PC-3 (cell line): ENCODE data around the gene PDPK1. TPM values are rescaled to one million over a fixed set of nuclear protein-coding genes. Genes with fewer than 3 reads are reported as not detected.

ENCODE experiments used
- ATAC-seq: fragments of 200-7000 bp; cut with Tn5 transposase; 2 replicates; pipeline ENCODE4 v1.9.1; 2020; ENCODE audit warnings: mild to moderate bottlenecking, moderate library complexity
- BruUV-seq: library from RNA; stranded (reverse); fragments of 400-500 nt; replicated peaks from 2 replicates; lab custom pipeline; 2021; lab: Mats Ljungman, UMichigan
- CTCF ChIA-PET: fragments of 300-600 bp; sonication (Branson Sonifier 250); formaldehyde crosslinking; loops from one replicate; lab custom pipeline; 2022; ENCODE audit warnings: antibody characterized with exemption; lab: Charles Lee
- POLR2A ChIA-PET: fragments of 300-600 bp; sonication (Branson Sonifier 250); formaldehyde crosslinking; loops from one replicate; lab custom pipeline; 2022; ENCODE audit warnings: antibody characterized with exemption; ENCODE audit not compliant: unreplicated experiment; lab: Charles Lee
- DNase-seq: peaks from one replicate; pipeline ENCODE4 v3.0.0-alpha.2; 2015
- H2AFZ ChIP-seq: fragments of 300-600 bp; sonication (generic); 2 replicates; pipeline ENCODE4 v1.6.0; 2016; ENCODE audit warnings: antibody characterized with exemption, low read length
- H3F3A ChIP-seq: fragments of 300-600 bp; sonication (generic); one replicate; pipeline ENCODE4 v1.6.0; 2017; ENCODE audit warnings: antibody characterized with exemption, low read length, control low read depth, mild to moderate bottlenecking; ENCODE audit not compliant: unreplicated experiment
- H3K27ac ChIP-seq: fragments of 300-600 bp; sonication (generic); 2 replicates; pipeline ENCODE4 v1.5.1; 2016; ENCODE audit warnings: mild to moderate bottlenecking, low read length
- H3K27me3 ChIP-seq: fragments of 300-600 bp; sonication (generic); 2 replicates; pipeline ENCODE4 v1.6.1; 2016; ENCODE audit warnings: low read length, mixed read lengths
- H3K36me3 ChIP-seq: fragments of 300-600 bp; sonication (generic); 2 replicates; pipeline ENCODE4 v1.6.1; 2016; ENCODE audit warnings: low read depth, mixed run types, low read length, mixed read lengths
- H3K4me1 ChIP-seq: fragments of 300-600 bp; sonication (generic); 2 replicates; pipeline ENCODE4 v1.5.1; 2016; ENCODE audit warnings: low read length; ENCODE audit not compliant: insufficient read depth
- H3K4me2 ChIP-seq: fragments of 300-600 bp; sonication (generic); 2 replicates; pipeline ENCODE4 v1.6.0; 2016; ENCODE audit warnings: low read length
- H3K4me3 ChIP-seq: fragments of 300-600 bp; sonication (generic); 2 replicates; pipeline ENCODE4 v1.5.1; 2016; ENCODE audit warnings: mild to moderate bottlenecking, low read length, mixed read lengths
- H3K79me2 ChIP-seq: fragments of 300-600 bp; sonication (generic); 2 replicates; pipeline ENCODE4 v1.6.1; 2017; ENCODE audit warnings: low read length, mixed read lengths
- H3K9ac ChIP-seq: fragments of 300-600 bp; sonication (generic); 2 replicates; pipeline ENCODE4 v1.6.0; 2016; ENCODE audit warnings: mild to moderate bottlenecking, low read length
- H3K9me2 ChIP-seq: fragments of 300-600 bp; sonication (generic); replicated peaks from 2 replicates; pipeline ENCODE4 v1.6.1; 2016; ENCODE audit warnings: mixed run types, low read length, mixed read lengths
- H3K9me3 ChIP-seq: fragments of 300-600 bp; sonication (generic); 2 replicates; pipeline ENCODE4 v1.6.1; 2016; ENCODE audit warnings: low read length, mixed read lengths
- H4K20me1 ChIP-seq: fragments of 300-600 bp; sonication (generic); 2 replicates; pipeline ENCODE4 v1.6.1; 2016; ENCODE audit warnings: low read length, mixed read lengths
- CTCF ChIP-seq: fragments of 300-600 bp; sonication (generic); conservative IDR thresholded peaks from 2 replicates; pipeline ENCODE4 v1.5.1; 2017; ENCODE audit warnings: antibody characterized with exemption, low read depth, mild to moderate bottlenecking, low read length
- EZH2 ChIP-seq: fragments of 300-600 bp; sonication (generic); IDR thresholded peaks from one replicate; pipeline ENCODE4 v1.6.1; 2017; ENCODE audit warnings: antibody characterized with exemption, mild to moderate bottlenecking, low read length; ENCODE audit not compliant: unreplicated experiment
- EZH2phosphoT487 ChIP-seq: fragments of 300-600 bp; sonication (generic); IDR thresholded peaks from 2 replicates; pipeline ENCODE4 v1.6.1; 2018; ENCODE audit warnings: mild to moderate bottlenecking, antibody characterized with exemption, low read length, borderline replicate concordance
- intact Hi-C: fragments of 100-400 bp; cut with micrococcal nuclease; formaldehyde crosslinking; loops from 2 replicates; pipeline ENCODE4 v1.9.0; 2023
- total RNA-seq: library from RNA; depleted of rRNA; stranded (reverse); fragments of >200 nt; gene quantifications from 2 replicates; pipeline ENCODE4 v1.2.3, GENCODE V29; 2014

The PDPK1 gene
- total RNA-seq, 1 experiment from 2014 or later = 13.7 TPM

DNA sequence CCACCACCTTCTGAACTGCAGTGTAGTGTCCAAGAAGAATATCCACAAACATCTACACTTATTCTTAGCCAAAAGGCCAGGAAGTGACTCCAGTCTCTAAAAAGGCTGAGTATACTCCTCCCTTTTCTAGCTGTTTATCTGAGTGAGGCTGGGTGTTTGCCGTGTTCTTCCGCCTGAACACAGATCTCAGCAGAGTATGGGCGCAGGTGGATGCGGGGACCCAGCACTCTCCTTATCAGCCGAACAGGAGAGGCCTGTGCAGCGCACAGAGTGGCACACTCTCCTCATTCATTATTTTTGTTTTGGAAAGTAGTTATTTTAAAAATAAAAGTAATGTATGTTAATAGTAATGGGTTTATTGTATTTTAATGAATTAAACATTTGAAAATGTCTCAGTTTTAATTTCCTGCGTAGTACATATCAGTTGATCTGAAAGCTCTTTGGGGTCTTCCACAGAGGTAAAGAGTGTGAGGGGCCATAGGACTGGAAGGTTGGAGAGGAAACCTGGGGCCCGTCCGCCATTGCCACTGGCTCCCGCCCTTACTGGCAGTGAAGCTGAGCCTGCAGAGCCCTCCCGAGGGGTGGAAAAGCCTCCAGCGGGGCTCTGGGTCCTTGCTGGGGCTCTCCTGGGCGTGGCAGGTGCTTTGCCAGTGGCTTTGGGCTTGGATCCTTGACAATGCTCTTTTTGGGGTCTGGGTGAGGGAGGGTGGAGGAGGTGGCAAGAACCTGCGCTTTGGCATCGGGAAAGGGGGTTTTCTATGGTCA, 53.8 kb downstream of the PDPK1 start:
- Histone ChIP-seq H3K36me3 (no peaks in the 10 kb centered on the region), H3K4me2 (no peak overlapping the region), H3K4me1 (no peaks in the 10 kb centered on the region), H4K20me1 (no peaks in the 10 kb centered on the region), H3K79me2 (no peaks in the 10 kb centered on the region), H3K27ac (no peak overlapping the region), H3K9me3 (no peaks in the 10 kb centered on the region), H3K27me3 (no peaks in the 10 kb centered on the region), H3K9me2 (no peaks in the 10 kb centered on the region), H3K9ac (no peak overlapping the region), H2AFZ (no peak overlapping the region), H3F3A (no peaks in the 10 kb centered on the region), H3K4me3 (no peak overlapping the region)
- no peak for DNase-seq
- ChIA-PET POLR2A (no interaction called here), CTCF (no interaction called here)
- TF ChIP-seq EZH2 = no peak
- no peak for TF ChIP-seq CTCF
- TF ChIP-seq EZH2phosphoT487 = no peak
- intact Hi-C loops = no loop called here
- BruUV-seq = no TSS peak
- no peak for ATAC-seq

- Histone ChIP-seq H3K4me2 (no peak overlapping the region), H3K36me3 (no peaks in the 10 kb centered on the region), H3K9me2 (no peaks in the 10 kb centered on the region), H3K4me3 (no peak overlapping the region), H3K27ac (no peak overlapping the region), H3F3A (no peaks in the 10 kb centered on the region), H3K9ac (no peak overlapping the region), H3K79me2 (no peaks in the 10 kb centered on the region), H4K20me1 (no peaks in the 10 kb centered on the region), H2AFZ (no peak overlapping the region), H3K9me3 (no peaks in the 10 kb centered on the region), H3K27me3 (no peaks in the 10 kb centered on the region), H3K4me1 (no peaks in the 10 kb centered on the region)
- intact Hi-C loops = no loop called here
- ChIA-PET POLR2A (no interaction called here), CTCF (no interaction called here)
- no TSS peak for BruUV-seq
- no peak for ATAC-seq
- DNase-seq = no peak
- TF ChIP-seq EZH2phosphoT487 = no peak
- no peak for TF ChIP-seq CTCF
- TF ChIP-seq EZH2 = no peak
Observed at GRCh38 chr16:2592786-2593185, 55.0 kb downstream of the PDPK1 start.

GRCh38 chr16:2595393-2596205, 57.8 kb downstream of the PDPK1 start:
- Histone ChIP-seq H3K36me3 (no peaks in the 10 kb centered on the region), H3K79me2 (no peaks in the 10 kb centered on the region), H3K9me2 (no peaks in the 10 kb centered on the region), H3K9me3 (no peaks in the 10 kb centered on the region), H3F3A (no peaks in the 10 kb centered on the region), H3K4me1 (no peaks in the 10 kb centered on the region), H3K27ac (no peak overlapping the region), H3K4me3 (no peak overlapping the region), H3K27me3 (no peaks in the 10 kb centered on the region), H2AFZ (no peak overlapping the region), H3K4me2 (no peak overlapping the region), H4K20me1 (no peaks in the 10 kb centered on the region), H3K9ac (no peak overlapping the region)
- intact Hi-C loops = no loop called here
- no peak for TF ChIP-seq CTCF
- TF ChIP-seq EZH2phosphoT487 = no peak
- no peak for TF ChIP-seq EZH2
- CTCF ChIA-PET = no interaction called here
- DNase-seq (no peak), ATAC-seq (no peak)
- no TSS peak for BruUV-seq
- POLR2A ChIA-PET = no interaction called here
